ENCODE results near the gene CFAP52. TPM values are rescaled to one million over a fixed set of nuclear protein-coding genes. Genes with fewer than 3 reads are reported as not detected.
"Not testable (repeated sequence)": the region's sequence is repeated elsewhere in the genome, so short reads cannot be mapped to it uniquely, and the experiment has no call there.

CFAP52 gene
- total RNA-seq, 2 experiments from 2014 or later = not detected

- CTCF ChIA-PET = no interaction called here
- no peaks in the 10 kb centered on the region for H3K4me1 Mint-ChIP-seq
- no peak for ATAC-seq
Measured at GRCh38 chr17:9611557-9611956, 35.1 kb downstream of the CFAP52 start.

GRCh38 chr17:9612006-9612405 is 35.6 kb downstream of the CFAP52 start:
- Mint-ChIP-seq H3K36me3 (ENCODE audit: low read depth) (no peaks in the 10 kb centered on the region), H3K9me3 (ENCODE audit: low read depth) (no peaks in the 10 kb centered on the region), H3K4me3 (no peak overlapping the region), H3K4me1 (no peaks in the 10 kb centered on the region), H3K27me3 (peaks cover 11% of the 10 kb centered on the region), H3K27ac (no peak overlapping the region)
- DNase-seq (no peak), ATAC-seq (no peak)
- POLR2A ChIA-PET = no interaction called here
- intact Hi-C loops (cut with DNase I, micrococcal nuclease) = no loop called here
- CTCF ChIA-PET = no interaction called here

More at GRCh38 chr17:9611557-9611956, 35.1 kb downstream of the CFAP52 start:
- no peak for DNase-seq
- Mint-ChIP-seq H3K36me3 (ENCODE audit: low read depth) (no peaks in the 10 kb centered on the region), H3K27me3 (peaks cover 11% of the 10 kb centered on the region), H3K9me3 (ENCODE audit: low read depth) (no peaks in the 10 kb centered on the region), H3K27ac (no peak overlapping the region), H3K4me3 (no peak overlapping the region)
- intact Hi-C loops (cut with DNase I, micrococcal nuclease) = no loop called here
- POLR2A ChIA-PET = no interaction called here

GRCh38 chr17:9615486-9615885 is 39.0 kb downstream of the CFAP52 start:
- ATAC-seq (no peak), DNase-seq (no peak)
- intact Hi-C loops (cut with DNase I, micrococcal nuclease) = no loop called here
- Mint-ChIP-seq H3K4me3 (no peak overlapping the region), H3K27ac (no peak overlapping the region), H3K27me3 (peaks cover 7% of the 10 kb centered on the region), H3K4me1 (no peaks in the 10 kb centered on the region), H3K9me3 (ENCODE audit: low read depth) (no peaks in the 10 kb centered on the region), H3K36me3 (ENCODE audit: low read depth) (no peaks in the 10 kb centered on the region)
- POLR2A ChIA-PET = no interaction called here
- CTCF ChIA-PET = interaction anchor here (0.6 kb wide), 1 partner anchor 69 kb away, joined by 3 read pairs; no protein-coding TSS in a partner anchor

- no peaks in the 10 kb centered on the region for H3K36me3 Mint-ChIP-seq (ENCODE audit: low read depth)
- CTCF ChIA-PET = no interaction called here
- H3K27ac Mint-ChIP-seq = no peak overlapping the region
Measured at GRCh38 chr17:9622961-9623360, 46.5 kb downstream of the CFAP52 start.

GRCh38 chr17:9628509-9628908 is 52.1 kb downstream of the CFAP52 start:
- intact Hi-C loops (cut with DNase I, micrococcal nuclease) = no loop called here
- CTCF ChIA-PET = interaction anchor here (0.5 kb wide), 1 partner anchor 135 kb away, joined by 4 read pairs; no protein-coding TSS in a partner anchor
- no peaks in the 10 kb centered on the region for H3K36me3 Mint-ChIP-seq (ENCODE audit: low read depth)
- H3K4me1 Mint-ChIP-seq = no peaks in the 10 kb centered on the region
- H3K4me3 Mint-ChIP-seq = no peak overlapping the region
- no peak overlapping the region for H3K27ac Mint-ChIP-seq
- H3K27me3 Mint-ChIP-seq = peaks cover 12% of the 10 kb centered on the region
- no peak for DNase-seq
- ATAC-seq = no peak
- POLR2A ChIA-PET = interaction anchor here (0.5 kb wide), 1 partner anchor 736 kb away, joined by 4 read pairs; no protein-coding TSS in a partner anchor
- H3K9me3 Mint-ChIP-seq (ENCODE audit: low read depth) = peaks cover 11% of the 10 kb centered on the region

More at GRCh38 chr17:9622961-9623360, 46.5 kb downstream of the CFAP52 start:
- Mint-ChIP-seq H3K27me3 (no peaks in the 10 kb centered on the region), H3K4me3 (no peak overlapping the region), H3K4me1 (no peaks in the 10 kb centered on the region), H3K9me3 (ENCODE audit: low read depth) (peaks cover 14% of the 10 kb centered on the region)
- ATAC-seq (no peak), DNase-seq (no peak)
- POLR2A ChIA-PET = no interaction called here
- intact Hi-C loops (cut with DNase I, micrococcal nuclease) = no loop called here

GRCh38 chr17:9632741-9633140 is 56.3 kb downstream of the CFAP52 start:
- H3K27me3 Mint-ChIP-seq = peaks cover 28% of the 10 kb centered on the region
- ChIA-PET POLR2A (no interaction called here), CTCF (interaction anchor here (0.6 kb wide), 1 partner anchor 83 kb away, joined by 3 read pairs; no protein-coding TSS in a partner anchor)
- intact Hi-C loops (cut with DNase I, micrococcal nuclease) = no loop called here
- no peaks in the 10 kb centered on the region for H3K4me1 Mint-ChIP-seq
- no peak overlapping the region for H3K27ac Mint-ChIP-seq
- H3K36me3 Mint-ChIP-seq (ENCODE audit: low read depth) = no peaks in the 10 kb centered on the region
- ATAC-seq (no peak), DNase-seq (no peak)
- no peak overlapping the region for H3K4me3 Mint-ChIP-seq
- no peaks in the 10 kb centered on the region for H3K9me3 Mint-ChIP-seq (ENCODE audit: low read depth)

- ATAC-seq (no peak), DNase-seq (no peak)
- no peaks in the 10 kb centered on the region for H3K4me1 Mint-ChIP-seq
- intact Hi-C loops (cut with DNase I, micrococcal nuclease) = loop anchor here in 1 of 2 experiments (1.0 kb wide), 1 partner anchor 21 kb away; no protein-coding TSS in a partner anchor
- H3K9me3 Mint-ChIP-seq (ENCODE audit: low read depth) = no peaks in the 10 kb centered on the region
- H3K36me3 Mint-ChIP-seq (ENCODE audit: low read depth) = no peaks in the 10 kb centered on the region
- CTCF ChIA-PET = no interaction called here
- H3K4me3 Mint-ChIP-seq = no peak overlapping the region
- no peak overlapping the region for H3K27ac Mint-ChIP-seq
- POLR2A ChIA-PET = no interaction called here
- H3K27me3 Mint-ChIP-seq = peaks cover 27% of the 10 kb centered on the region
Measured at GRCh38 chr17:9635340-9635739, 58.9 kb downstream of the CFAP52 start.

- no peak overlapping the region for H3K4me3 Mint-ChIP-seq
- no peaks in the 10 kb centered on the region for H3K9me3 Mint-ChIP-seq (ENCODE audit: low read depth)
- H3K36me3 Mint-ChIP-seq (ENCODE audit: low read depth) = no peaks in the 10 kb centered on the region
- peaks cover 23% of the 10 kb centered on the region for H3K27me3 Mint-ChIP-seq
- DNase-seq (no peak), ATAC-seq (no peak)
- H3K4me1 Mint-ChIP-seq = no peaks in the 10 kb centered on the region
- intact Hi-C loops (cut with DNase I, micrococcal nuclease) = no loop called here
- ChIA-PET POLR2A (no interaction called here), CTCF (interaction anchor here (0.6 kb wide), 1 partner anchor 14 kb away, joined by 3 read pairs; no protein-coding TSS in a partner anchor)
- H3K27ac Mint-ChIP-seq = no peak overlapping the region
Measured at GRCh38 chr17:9636501-9636900, 60.1 kb downstream of the CFAP52 start.

- H3K9me3 Mint-ChIP-seq (ENCODE audit: low read depth); H3K4me1 Mint-ChIP-seq; POLR2A ChIA-PET; H3K36me3 Mint-ChIP-seq (ENCODE audit: low read depth); intact Hi-C loops (cut with DNase I, micrococcal nuclease); ATAC-seq; CTCF ChIA-PET; H3K27ac Mint-ChIP-seq; DNase-seq; H3K4me3 Mint-ChIP-seq: not testable (repeated sequence)
- H3K27me3 Mint-ChIP-seq = peaks cover 29% of the 10 kb centered on the region
Measured at GRCh38 chr17:9640388-9640787, 63.9 kb downstream of the CFAP52 start.

- Mint-ChIP-seq H3K27me3 (peaks cover 40% of the 10 kb centered on the region), H3K4me3 (no peak overlapping the region), H3K4me1 (peaks cover 13% of the 10 kb centered on the region), H3K36me3 (ENCODE audit: low read depth) (no peaks in the 10 kb centered on the region), H3K27ac (no peak overlapping the region), H3K9me3 (ENCODE audit: low read depth) (no peaks in the 10 kb centered on the region)
- POLR2A ChIA-PET = no interaction called here
- CTCF ChIA-PET = no interaction called here
- ATAC-seq (no peak), DNase-seq (no peak)
- intact Hi-C loops (cut with DNase I, micrococcal nuclease) = loop anchor here in 1 of 2 experiments (2.0 kb wide), 2 partner anchors 33 to 67 kb away; partner anchors contain the start of gene CFAP52
Measured at GRCh38 chr17:9643611-9644010, 67.2 kb downstream of the CFAP52 start.

- CTCF ChIA-PET = no interaction called here
- peak; percentile 52 for DNase-seq
- Mint-ChIP-seq H3K36me3 (ENCODE audit: low read depth) (no peaks in the 10 kb centered on the region), H3K9me3 (ENCODE audit: low read depth) (no peaks in the 10 kb centered on the region), H3K27me3 (peaks cover 44% of the 10 kb centered on the region), H3K4me1 (peaks cover 13% of the 10 kb centered on the region), H3K4me3 (peak within 1 kb of the TSS; percentile 70), H3K27ac (peak within 1 kb of the TSS; percentile 57)
- ATAC-seq = peak; percentile 69
- POLR2A ChIA-PET = no interaction called here
- intact Hi-C loops (cut with DNase I, micrococcal nuclease) = loop anchor here in 1 of 2 experiments (2.0 kb wide), 2 partner anchors 32 to 68 kb away; partner anchors contain the start of gene CFAP52
Measured at GRCh38 chr17:9644910-9645751, 68.7 kb downstream of the CFAP52 start, which contains the start of gene USP43. TSS of gene USP43 (plus strand) at chr17:9645517. CDS start at chr17:9645633, 116 bp downstream.

Measured in activated CD4-positive, alpha-beta T cell treated with anti-CD3 and anti-CD28 coated beads for 36 hours (primary cell).